Keratinocyte (primary cell): ENCODE results near the gene APEH. TPM values are rescaled to one million over a fixed set of nuclear protein-coding genes. Genes with fewer than 3 reads are reported as not detected.
"Not testable (repeated sequence)": the region's sequence is repeated elsewhere in the genome, so short reads cannot be mapped to it uniquely, and the experiment has no call there.

Source experiments
- DNase-seq: peaks from one replicate; pipeline ENCODE4 v3.0.0-alpha.2; 2011; ENCODE audit warnings: low read depth, missing footprints, low spot score
- FAIRE-seq: peaks from 2 replicates; lab custom pipeline; 2011; peaks lifted over from hg19 to GRCh38; lab: Jason Lieb, UNC
- H2AFZ ChIP-seq: 2 replicates; pipeline ENCODE4 v1.6.0; 2012; ENCODE audit warnings: low read length, control low read depth, inconsistent platforms; ENCODE audit not compliant: control insufficient read depth
- H3K27ac ChIP-seq: 2 replicates; pipeline ENCODE4 v1.5.1; 2011; ENCODE audit warnings: low read length; ENCODE audit not compliant: control insufficient read depth, insufficient read depth
- H3K27me3 ChIP-seq: 3 replicates; pipeline ENCODE4 v1.6.0; 2011; ENCODE audit warnings: low read length; ENCODE audit not compliant: control insufficient read depth, insufficient read depth; ENCODE audit errors: extremely low read depth
- H3K36me3 ChIP-seq, 2 experiments: 2 replicates in 1 of 2; 3 replicates in 1 of 2; pipeline ENCODE4 v1.5.1; 2011; ENCODE audit warnings: low read length in 2 of 2, mild to moderate bottlenecking in 1 of 2; ENCODE audit not compliant: control insufficient read depth in 2 of 2, insufficient read depth in 2 of 2; ENCODE audit errors: extremely low read depth in 1 of 2
- H3K4me1 ChIP-seq: 3 replicates; pipeline ENCODE4 v1.5.1; 2011; ENCODE audit warnings: low read length; ENCODE audit not compliant: control insufficient read depth, insufficient read depth; ENCODE audit errors: extremely low read depth
- H3K4me2 ChIP-seq: 3 replicates; pipeline ENCODE4 v1.6.0; 2011; ENCODE audit warnings: low read depth, low read length; ENCODE audit not compliant: control insufficient read depth, insufficient read depth; ENCODE audit errors: extremely low read depth
- H3K4me3 ChIP-seq, 3 experiments: fragments of 200-600 bp in 1 of 3; sonication (generic) in 1 of 3; 2 replicates in 2 of 3; 3 replicates in 1 of 3; pipeline ENCODE4 v1.5.1; 2011 to 2016; ENCODE audit warnings: low read length in 3 of 3, mild to moderate bottlenecking in 3 of 3, control low read depth in 2 of 3, inconsistent platforms in 1 of 3, low read depth in 1 of 3, mixed read lengths in 1 of 3, mixed run types in 1 of 3, moderate library complexity in 1 of 3; ENCODE audit not compliant: control insufficient read depth in 2 of 3, insufficient read depth in 2 of 3; ENCODE audit errors: extremely low read depth in 1 of 3
- H3K79me2 ChIP-seq: 2 replicates; pipeline ENCODE4 v1.6.0; 2012; ENCODE audit warnings: low read length; ENCODE audit not compliant: control insufficient read depth, insufficient read depth
- H3K9ac ChIP-seq: 3 replicates; pipeline ENCODE4 v1.6.0; 2011; ENCODE audit warnings: low read length; ENCODE audit not compliant: control insufficient read depth, insufficient read depth; ENCODE audit errors: extremely low read depth
- H3K9me1 ChIP-seq: 3 replicates; pipeline ENCODE4 v1.6.0; 2011; ENCODE audit warnings: low read length; ENCODE audit not compliant: control insufficient read depth, insufficient read depth; ENCODE audit errors: extremely low read depth
- H3K9me3 ChIP-seq: 2 replicates; pipeline ENCODE4 v1.5.1; 2012; ENCODE audit warnings: low read depth, low read length; ENCODE audit not compliant: control insufficient read depth
- H4K20me1 ChIP-seq: 3 replicates; pipeline ENCODE4 v1.6.0; 2011; ENCODE audit warnings: low read length; ENCODE audit not compliant: control insufficient read depth, insufficient read depth; ENCODE audit errors: extremely low read depth
- EZH2 ChIP-seq: IDR thresholded peaks from one replicate; pipeline ENCODE4 v1.6.1; 2012; ENCODE audit warnings: inconsistent platforms, mild to moderate bottlenecking, low read length, moderate library complexity
- dilution Hi-C: fragments of 300-500 bp; cut with MboI; formaldehyde crosslinking; loops from one replicate; pipeline ENCODE4 v1.7.0; 2020; ENCODE audit warnings: low sequenced_read_pairs; ENCODE audit not compliant: extremely low pct_ligation_motif_present
- polyA plus RNA-seq, 5 experiments: library from polyadenylated mRNA; depleted of rRNA in 3 of 5; stranded (reverse) in 3 of 5; stranded (forward) in 1 of 5; unstranded in 1 of 5; fragments of >200 nt; gene quantifications; 1 replicate in 1 of 5; 2 replicates in 3 of 5; 3 replicates in 1 of 5; pipeline versions ENCODE4 v1.2.1 to v1.2.3, GENCODE V29; 2011 to 2012; ENCODE audit warnings: missing spikeins in 2 of 5, low read depth in 1 of 5, low replicate concordance in 1 of 5
- TF ChIP-seq, protein P1 (sequence below), 3 experiments: IDR thresholded peaks in 1 of 3; conservative IDR thresholded peaks in 1 of 3; optimal IDR thresholded peaks in 1 of 3; 2 replicates in 2 of 3; 3 replicates in 1 of 3; pipeline versions ENCODE3 to v1.5.1; 2011; ENCODE audit warnings: low read length in 3 of 3, mild to moderate bottlenecking in 3 of 3, moderate library complexity in 2 of 3, control low read depth in 1 of 3, inconsistent platforms in 1 of 3; ENCODE audit not compliant: insufficient read depth in 2 of 3; ENCODE audit errors: extremely low read depth in 1 of 3

APEH gene
- polyA plus RNA-seq, 1 donor (not counting 4 experiments of a cell fraction or from before 2014, with no cell fraction given) = 106 TPM

DNA sequence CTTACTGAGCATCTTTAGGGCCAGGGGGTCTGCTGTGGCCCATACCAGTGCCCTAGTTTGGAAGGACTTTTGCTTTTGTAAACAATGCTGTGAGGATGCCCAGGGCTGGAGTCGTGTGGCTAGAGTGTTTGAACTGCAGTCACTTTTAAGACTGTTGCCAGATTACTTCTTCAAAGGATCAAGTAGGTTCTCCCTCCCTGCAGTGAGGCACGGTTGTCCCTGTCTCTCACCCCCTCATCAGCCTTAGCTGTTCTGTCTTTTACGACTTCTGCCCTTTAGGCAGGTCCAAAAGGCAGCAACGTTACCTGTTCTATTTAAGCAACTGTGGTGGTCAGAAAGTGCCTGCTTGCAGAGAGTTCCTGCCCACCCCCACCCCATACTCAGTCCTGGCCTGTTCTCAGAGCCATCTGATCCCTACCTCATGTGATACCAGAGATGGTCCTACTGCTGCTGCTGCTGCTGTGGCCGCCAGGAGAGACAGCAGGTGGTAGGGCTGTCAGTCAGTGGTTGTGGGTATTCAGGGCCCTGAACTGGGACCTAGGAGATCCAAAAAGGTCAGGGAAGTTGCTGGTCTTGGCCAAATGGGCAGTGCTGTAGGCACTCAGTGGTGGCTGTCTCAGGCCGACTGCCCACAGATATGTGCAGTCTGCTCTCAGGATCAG is 20.4 kb downstream of the APEH start:
- dilution Hi-C loops, FAIRE-seq, H3K9ac ChIP-seq, H2AFZ ChIP-seq, H3K4me2 ChIP-seq, H3K9me3 ChIP-seq, H3K27ac ChIP-seq, DNase-seq, H3K4me1 ChIP-seq, H3K27me3 ChIP-seq, H3K9me1 ChIP-seq, H3K4me3 ChIP-seq, H4K20me1 ChIP-seq: not testable (repeated sequence)
- Histone ChIP-seq H3K36me3 (peaks cover 11 to 12% of the 10 kb centered on the region in 2 experiments), H3K79me2 (peaks cover 23% of the 10 kb centered on the region)

DNA sequence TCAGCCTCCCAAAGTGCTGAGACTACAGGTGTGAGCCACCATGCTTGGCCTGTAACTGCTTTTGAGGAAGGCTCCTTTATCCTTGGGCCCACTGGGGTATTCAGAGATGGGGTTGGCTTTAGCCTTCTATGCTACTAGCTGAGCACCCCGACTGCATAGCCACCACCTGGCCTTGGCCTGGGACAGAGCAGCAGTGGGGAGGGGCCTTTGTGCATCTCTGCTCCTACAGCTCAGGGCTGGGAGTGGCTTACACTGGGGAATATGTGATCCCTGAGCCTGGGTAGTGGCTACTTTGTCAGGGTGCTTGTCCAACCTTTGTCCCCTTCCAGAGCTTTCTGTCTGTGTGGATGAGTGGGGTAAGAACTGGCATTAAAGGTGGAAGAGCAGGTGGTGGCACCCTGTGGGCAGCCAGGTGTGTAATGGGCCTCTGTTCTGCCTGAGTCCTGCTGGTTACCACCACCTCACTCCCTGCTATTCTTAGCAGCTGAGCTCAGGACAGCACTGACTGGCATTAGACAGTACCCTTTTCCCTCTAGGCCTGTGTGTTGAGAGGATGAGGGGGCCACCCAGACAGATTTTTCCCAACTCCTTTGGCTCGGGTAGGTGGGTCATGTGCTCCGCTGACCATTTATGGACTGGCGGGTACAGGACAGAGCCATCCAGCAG is 21.3 kb downstream of the APEH start:
- H3K9ac ChIP-seq, H2AFZ ChIP-seq, H3K9me1 ChIP-seq, dilution Hi-C loops, H3K4me1 ChIP-seq, H3K27ac ChIP-seq, H3K27me3 ChIP-seq, H3K4me2 ChIP-seq, DNase-seq, H3K9me3 ChIP-seq, H4K20me1 ChIP-seq, FAIRE-seq, H3K4me3 ChIP-seq: not testable (repeated sequence)
- peaks cover 14% of the 10 kb centered on the region for H3K79me2 ChIP-seq
- H3K36me3 ChIP-seq = peaks cover 14 to 16% of the 10 kb centered on the region in 2 experiments

DNA sequence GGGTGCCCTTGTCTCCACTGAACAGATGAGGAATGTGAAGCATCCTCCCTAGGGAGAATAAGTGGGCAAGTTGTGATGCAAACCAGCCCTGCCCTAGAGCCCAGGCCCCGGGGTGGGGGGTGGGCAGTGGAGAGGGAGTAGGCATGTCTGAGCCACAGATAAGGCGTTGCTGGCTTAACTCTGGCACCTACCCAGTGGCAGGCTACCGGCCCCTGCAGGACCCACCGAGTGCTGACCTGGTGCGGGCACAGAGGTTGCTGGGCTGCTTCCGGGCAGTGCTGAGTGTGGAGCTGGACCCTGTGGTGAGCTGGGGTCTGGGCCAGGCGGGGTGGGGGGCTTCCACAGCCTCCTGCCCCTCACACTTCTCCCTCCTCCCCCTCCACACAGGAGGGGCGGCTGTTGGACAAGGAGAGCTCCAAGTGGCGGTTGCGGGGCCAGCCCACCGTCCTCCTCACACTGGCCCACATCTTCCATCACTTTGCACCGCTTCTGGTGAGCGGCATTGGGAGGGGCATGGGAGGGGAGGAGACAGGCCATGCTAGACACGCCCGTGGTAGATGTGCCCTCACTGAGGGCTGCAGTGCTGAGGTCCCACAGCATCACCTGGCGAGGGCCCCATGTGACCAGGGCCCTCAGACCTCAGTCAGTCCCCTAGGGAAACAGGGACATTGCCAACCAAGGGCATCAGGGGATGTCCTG is 25.3 kb downstream of the APEH start:
- TF ChIP-seq, protein P1, sequence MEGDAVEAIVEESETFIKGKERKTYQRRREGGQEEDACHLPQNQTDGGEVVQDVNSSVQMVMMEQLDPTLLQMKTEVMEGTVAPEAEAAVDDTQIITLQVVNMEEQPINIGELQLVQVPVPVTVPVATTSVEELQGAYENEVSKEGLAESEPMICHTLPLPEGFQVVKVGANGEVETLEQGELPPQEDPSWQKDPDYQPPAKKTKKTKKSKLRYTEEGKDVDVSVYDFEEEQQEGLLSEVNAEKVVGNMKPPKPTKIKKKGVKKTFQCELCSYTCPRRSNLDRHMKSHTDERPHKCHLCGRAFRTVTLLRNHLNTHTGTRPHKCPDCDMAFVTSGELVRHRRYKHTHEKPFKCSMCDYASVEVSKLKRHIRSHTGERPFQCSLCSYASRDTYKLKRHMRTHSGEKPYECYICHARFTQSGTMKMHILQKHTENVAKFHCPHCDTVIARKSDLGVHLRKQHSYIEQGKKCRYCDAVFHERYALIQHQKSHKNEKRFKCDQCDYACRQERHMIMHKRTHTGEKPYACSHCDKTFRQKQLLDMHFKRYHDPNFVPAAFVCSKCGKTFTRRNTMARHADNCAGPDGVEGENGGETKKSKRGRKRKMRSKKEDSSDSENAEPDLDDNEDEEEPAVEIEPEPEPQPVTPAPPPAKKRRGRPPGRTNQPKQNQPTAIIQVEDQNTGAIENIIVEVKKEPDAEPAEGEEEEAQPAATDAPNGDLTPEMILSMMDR (optimal IDR thresholded peaks at IDR 0.05 in 1 of 3, IDR thresholded peaks at IDR 0.05 in 1 of 3, conservative IDR thresholded peaks at IDR 0.05 in 1 of 3; ENCODE audit: extremely low read depth in 1 of 3, insufficient read depth in 2 of 3, low read length in 3 of 3) = no peak
- no peak for TF ChIP-seq EZH2
- Histone ChIP-seq H3K9me1 (no peaks in the 10 kb centered on the region), H4K20me1 (no peaks in the 10 kb centered on the region), H3K27me3 (no peaks in the 10 kb centered on the region), H3K4me2 (no peak overlapping the region), H3K4me1 (no peaks in the 10 kb centered on the region), H3K9ac (no peak overlapping the region), H3K36me3 (peaks cover 32 to 34% of the 10 kb centered on the region in 2 experiments), H2AFZ (no peak overlapping the region), H3K9me3 (no peaks in the 10 kb centered on the region), H3K79me2 (peaks cover 2% of the 10 kb centered on the region), H3K4me3 (no peak overlapping the region), H3K27ac (no peak overlapping the region)
- FAIRE-seq = no peak
- DNase-seq = no peak
- dilution Hi-C loops = no loop called here
